Progenitor cell of endocrine pancreas (in vitro differentiated cells): ENCODE results near the gene DDX25. TPM values are rescaled to one million over a fixed set of nuclear protein-coding genes. Genes with fewer than 3 reads are reported as not detected.

Experiments
- DNase-seq: peaks from one replicate; pipeline ENCODE4 v3.0.0; 2021; ENCODE audit warnings: low spot score; ENCODE audit not compliant: unreplicated experiment
- H3K27ac Mint-ChIP-seq: 2 replicates; pipeline ENCODE4 v1.8.0; 2021; ENCODE audit warnings: mild to moderate bottlenecking, moderate library complexity, mixed read lengths
- H3K27me3 Mint-ChIP-seq: 2 replicates; pipeline ENCODE4 v1.8.0; 2021; ENCODE audit warnings: mixed read lengths
- H3K36me3 Mint-ChIP-seq: 2 replicates; pipeline ENCODE4 v1.8.0; 2022; ENCODE audit warnings: mixed read lengths; ENCODE audit not compliant: insufficient read depth
- H3K4me1 Mint-ChIP-seq: 2 replicates; pipeline ENCODE4 v1.8.0; 2021; ENCODE audit warnings: low read depth, mixed read lengths
- H3K4me3 Mint-ChIP-seq: 2 replicates; pipeline ENCODE4 v1.8.0; 2021; ENCODE audit warnings: low read depth, mild to moderate bottlenecking, moderate library complexity, mixed read lengths
- H3K9me3 Mint-ChIP-seq: 2 replicates; pipeline ENCODE4 v1.8.0; 2021; ENCODE audit warnings: low read depth, mixed read lengths
- CTCF ChIP-seq: fragments of 200-600 bp; sonication (generic); IDR thresholded peaks from one replicate; pipeline ENCODE4 v1.5.0; 2021; ENCODE audit warnings: antibody characterized with exemption, mild to moderate bottlenecking; ENCODE audit not compliant: unreplicated experiment
- total RNA-seq: library from RNA; stranded (reverse); gene quantifications from 2 replicates; pipeline ENCODE4 v1.2.1, GENCODE V29; 2021

DDX25 gene
- total RNA-seq, 1 donor from 2014 or later, result 3.8 TPM

GRCh38 chr11:125933030-125933813 is 28.9 kb downstream of the DDX25 start:
- H3K4me1 Mint-ChIP-seq, result peaks cover 7% of the 10 kb centered on the region
- TF ChIP-seq CTCF, result no peak
- no peak overlapping the region for H3K27ac Mint-ChIP-seq
- H3K9me3 Mint-ChIP-seq, result no peaks in the 10 kb centered on the region
- peaks cover 2% of the 10 kb centered on the region for H3K27me3 Mint-ChIP-seq
- no peak overlapping the region for H3K4me3 Mint-ChIP-seq
- no peaks in the 10 kb centered on the region for H3K36me3 Mint-ChIP-seq
- DNase-seq, result no peak

- Mint-ChIP-seq H3K4me1 (peaks cover 7% of the 10 kb centered on the region), H3K4me3 (no peak overlapping the region), H3K36me3 (no peaks in the 10 kb centered on the region), H3K27ac (no peak overlapping the region), H3K9me3 (no peaks in the 10 kb centered on the region), H3K27me3 (peaks cover 2% of the 10 kb centered on the region)
- DNase-seq, result no peak
- TF ChIP-seq CTCF, result no peak
Measured at GRCh38 chr11:125934473-125934872, 30.2 kb downstream of the DDX25 start.

- Mint-ChIP-seq H3K27ac (no peak overlapping the region), H3K9me3 (no peaks in the 10 kb centered on the region), H3K27me3 (peaks cover 2% of the 10 kb centered on the region), H3K36me3 (no peaks in the 10 kb centered on the region), H3K4me3 (no peak overlapping the region), H3K4me1 (peaks cover 7% of the 10 kb centered on the region)
- TF ChIP-seq CTCF, result no peak
- DNase-seq, result no peak
Measured at GRCh38 chr11:125935056-125935455, 30.7 kb downstream of the DDX25 start.

- no peak overlapping the region for H3K27ac Mint-ChIP-seq
- no peak for DNase-seq
- TF ChIP-seq CTCF, result no peak
- H3K9me3 Mint-ChIP-seq, result no peaks in the 10 kb centered on the region
- H3K27me3 Mint-ChIP-seq, result peaks cover 2% of the 10 kb centered on the region
- no peaks in the 10 kb centered on the region for H3K36me3 Mint-ChIP-seq
- no peak overlapping the region for H3K4me3 Mint-ChIP-seq
- H3K4me1 Mint-ChIP-seq, result peaks cover 7% of the 10 kb centered on the region
Measured at GRCh38 chr11:125935618-125936199, 31.4 kb downstream of the DDX25 start.

- Mint-ChIP-seq H3K36me3 (no peaks in the 10 kb centered on the region), H3K4me3 (no peak overlapping the region), H3K27me3 (peaks cover 8% of the 10 kb centered on the region), H3K4me1 (peaks cover 7% of the 10 kb centered on the region), H3K27ac (no peak overlapping the region), H3K9me3 (no peaks in the 10 kb centered on the region)
- DNase-seq, result no peak
- TF ChIP-seq CTCF, result no peak
Measured at GRCh38 chr11:125938418-125938817, 34.1 kb downstream of the DDX25 start.
